Stimulated activated CD8-positive, alpha-beta memory T cell treated with anti-CD3 and anti-CD28 coated beads, Interleukin-2, amount 100 ng/mL, for 1 hour (primary cell): ENCODE data around the gene DIPK1C.
A peak's percentile ranks its signal among the peaks of the same experiment; 100 is the strongest.
"Not testable (repeated sequence)": the region's sequence is repeated elsewhere in the genome, so short reads cannot be mapped to it uniquely, and the experiment has no call there.

Source experiments
- DNase-seq, 2 donors: peaks; one replicate each; pipeline ENCODE4 v3.0.0-alpha.2; 2020; ENCODE audit warnings: low read depth in 2 of 2

The DIPK1C gene

GRCh38 chr18:74457043-74457724 is at the start of gene DIPK1C:
TSS of gene DIPK1C (minus strand) at chr18:74457308. CDS start at chr18:74457259, 49 bp downstream.
- no peak for DNase-seq

- no peak for DNase-seq
Observed at GRCh38 chr18:74506448-74507084, 49.5 kb upstream of the DIPK1C start.

- DNase-seq, result no peak
Observed at GRCh38 chr18:74505776-74506175, 48.7 kb upstream of the DIPK1C start.

- DNase-seq, result no peak
Observed at GRCh38 chr18:74503137-74503536, 46.0 kb upstream of the DIPK1C start.

- no peak for DNase-seq
Observed at GRCh38 chr18:74501386-74501785, 44.3 kb upstream of the DIPK1C start.

- DNase-seq, result not testable (repeated sequence)
Observed at GRCh38 chr18:74500774-74501173, 43.7 kb upstream of the DIPK1C start.

- DNase-seq, result no peak
Observed at GRCh38 chr18:74500372-74500771, 43.3 kb upstream of the DIPK1C start.

GRCh38 chr18:74499633-74500032 is 42.5 kb upstream of the DIPK1C start:
- no peak for DNase-seq

GRCh38 chr18:74498712-74499627 is 41.9 kb upstream of the DIPK1C start:
- DNase-seq, result peak; percentile 48 to 68

GRCh38 chr18:74497778-74498177 is 40.7 kb upstream of the DIPK1C start:
- no peak for DNase-seq

- DNase-seq, result no peak
Observed at GRCh38 chr18:74497324-74497676, 40.2 kb upstream of the DIPK1C start.

GRCh38 chr18:74496508-74497323 is 39.6 kb upstream of the DIPK1C start:
- DNase-seq, result no peak

- DNase-seq, result peak; percentile 97 to 99
Observed at GRCh38 chr18:74495581-74496507, 38.7 kb upstream of the DIPK1C start, which contains the start of gene CNDP2. TSS of gene CNDP2 (plus strand) at chr18:74496363. CDS start at chr18:74499974, 3,611 bp downstream.

- no peak for DNase-seq
Observed at GRCh38 chr18:74494514-74494913, 37.4 kb upstream of the DIPK1C start.

- DNase-seq, result peak; percentile 19 to 30
Observed at GRCh38 chr18:74493689-74494088, 36.6 kb upstream of the DIPK1C start.

- DNase-seq, result no peak
Observed at GRCh38 chr18:74492259-74492658, 35.2 kb upstream of the DIPK1C start.

- no peak for DNase-seq
Observed at GRCh38 chr18:74489676-74490075, 32.6 kb upstream of the DIPK1C start.

- no peak for DNase-seq
Observed at GRCh38 chr18:74488864-74489263, 31.8 kb upstream of the DIPK1C start.

- no peak for DNase-seq
Observed at GRCh38 chr18:74488354-74488753, 31.2 kb upstream of the DIPK1C start.

- DNase-seq, result no peak
Observed at GRCh38 chr18:74486119-74486849, 29.2 kb upstream of the DIPK1C start.
